ENCODE results near the gene CHRM4.

The CHRM4 gene

DNA sequence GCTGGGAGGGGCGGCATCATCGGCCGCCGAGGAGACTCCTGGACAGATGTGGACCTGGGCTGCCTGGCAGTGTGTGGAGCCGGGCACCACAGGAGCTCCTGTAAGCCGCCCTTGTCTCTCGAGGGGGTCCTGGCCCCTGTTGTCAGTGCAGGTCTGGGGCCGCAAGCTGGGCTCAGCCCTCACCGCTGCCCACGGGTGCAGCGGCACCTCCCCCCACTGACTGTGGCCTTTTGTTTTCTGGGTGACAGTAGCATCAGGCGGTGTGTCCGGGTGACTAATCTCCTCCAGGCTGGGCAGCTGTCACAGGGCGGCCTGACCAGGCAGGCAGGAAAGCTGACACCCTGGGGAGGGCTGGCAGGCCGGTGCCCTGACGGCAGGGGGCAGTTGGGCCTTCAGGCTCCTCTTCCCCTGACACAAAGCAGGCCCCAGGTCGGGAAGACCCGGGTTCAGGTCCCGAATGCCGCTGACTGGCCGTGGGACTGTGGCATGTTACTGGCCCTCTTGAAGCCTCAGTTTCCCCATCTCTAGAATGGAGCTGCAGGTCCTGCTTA, 28.0 kb downstream of the CHRM4 start:
- TF ChIP-seq, protein P1, sequence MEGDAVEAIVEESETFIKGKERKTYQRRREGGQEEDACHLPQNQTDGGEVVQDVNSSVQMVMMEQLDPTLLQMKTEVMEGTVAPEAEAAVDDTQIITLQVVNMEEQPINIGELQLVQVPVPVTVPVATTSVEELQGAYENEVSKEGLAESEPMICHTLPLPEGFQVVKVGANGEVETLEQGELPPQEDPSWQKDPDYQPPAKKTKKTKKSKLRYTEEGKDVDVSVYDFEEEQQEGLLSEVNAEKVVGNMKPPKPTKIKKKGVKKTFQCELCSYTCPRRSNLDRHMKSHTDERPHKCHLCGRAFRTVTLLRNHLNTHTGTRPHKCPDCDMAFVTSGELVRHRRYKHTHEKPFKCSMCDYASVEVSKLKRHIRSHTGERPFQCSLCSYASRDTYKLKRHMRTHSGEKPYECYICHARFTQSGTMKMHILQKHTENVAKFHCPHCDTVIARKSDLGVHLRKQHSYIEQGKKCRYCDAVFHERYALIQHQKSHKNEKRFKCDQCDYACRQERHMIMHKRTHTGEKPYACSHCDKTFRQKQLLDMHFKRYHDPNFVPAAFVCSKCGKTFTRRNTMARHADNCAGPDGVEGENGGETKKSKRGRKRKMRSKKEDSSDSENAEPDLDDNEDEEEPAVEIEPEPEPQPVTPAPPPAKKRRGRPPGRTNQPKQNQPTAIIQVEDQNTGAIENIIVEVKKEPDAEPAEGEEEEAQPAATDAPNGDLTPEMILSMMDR (IDR thresholded peaks at IDR 0.05), result no peak
- no peak for TF ChIP-seq ZFX (IDR thresholded peaks at IDR 0.05; ENCODE audit: borderline replicate concordance)

DNA sequence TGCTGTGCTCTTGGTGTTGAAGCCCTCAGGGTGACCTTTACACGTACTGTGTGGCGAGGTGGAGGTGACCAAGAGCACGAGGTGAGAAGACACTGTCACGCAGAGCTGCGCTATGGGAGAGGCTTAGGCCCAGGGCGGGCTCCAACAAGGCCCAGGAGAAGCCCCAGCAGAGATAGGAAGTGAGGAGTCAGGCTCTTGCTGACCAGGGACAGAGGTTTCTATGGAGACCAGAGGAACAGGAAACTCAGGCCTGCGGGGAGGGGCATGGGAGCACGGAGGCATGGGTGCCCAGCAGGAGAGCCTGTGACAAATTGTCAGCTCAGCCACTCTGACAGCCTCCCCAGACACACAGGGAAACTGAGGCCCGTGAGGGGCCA, 28.6 kb downstream of the CHRM4 start:
- peak overlapping the region; percentile 12; the same call in 1 of the 2 replicates for H3K27ac ChIP-seq
- TF ChIP-seq ZFX (IDR thresholded peaks at IDR 0.05; ENCODE audit: borderline replicate concordance), result no peak
- TF ChIP-seq, protein P1 (IDR thresholded peaks at IDR 0.05), result no peak

More for the DNA sequence above, 28.0 kb downstream of the CHRM4 start:
- H3K27ac ChIP-seq, result no peak overlapping the region

DNA sequence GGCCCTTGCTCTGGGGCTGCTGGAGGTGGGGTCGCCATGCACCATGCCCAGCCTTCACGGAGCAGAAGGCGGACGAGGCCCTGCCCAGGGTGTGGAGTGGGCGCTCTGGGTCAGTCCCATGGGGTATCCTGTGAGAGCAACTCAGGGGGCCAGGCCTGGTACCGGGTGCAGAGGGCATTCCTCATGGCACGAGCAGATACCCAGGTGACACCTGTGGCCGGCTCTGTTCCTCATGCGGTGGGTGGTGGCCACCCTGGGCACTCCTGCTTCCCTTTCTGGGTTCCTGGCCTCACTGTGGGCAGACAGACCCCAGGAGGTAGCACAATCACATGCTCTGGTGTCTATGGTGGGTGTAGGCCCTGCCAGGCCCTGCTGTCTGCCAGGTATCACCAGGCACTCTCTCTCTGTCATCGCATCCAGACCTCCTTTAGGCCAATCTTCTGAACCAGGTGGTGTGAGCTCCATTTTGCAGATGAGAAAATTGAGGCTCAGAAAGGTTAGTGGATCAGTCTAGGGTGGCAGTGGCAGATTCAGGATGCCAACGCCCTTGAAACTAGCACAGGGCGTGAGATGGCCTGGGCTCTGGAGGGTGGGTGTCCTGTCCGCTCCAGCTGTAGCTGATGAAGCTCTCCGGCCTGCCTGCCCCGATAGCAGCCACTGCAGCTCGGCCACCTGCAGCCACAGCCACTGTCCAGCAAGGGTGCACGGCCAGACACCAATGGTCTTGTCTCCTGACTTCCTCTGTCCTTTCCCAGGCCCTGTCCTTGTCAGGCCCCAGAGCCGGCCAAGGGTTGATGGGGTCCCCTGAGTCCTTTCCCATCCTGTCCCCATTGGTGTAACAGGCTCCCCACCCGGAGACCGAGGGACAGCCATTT, 29.2 kb downstream of the CHRM4 start:
- peak overlapping the region; percentile 12; the same call in 1 of the 2 replicates for H3K27ac ChIP-seq
- TF ChIP-seq ZFX (IDR thresholded peaks at IDR 0.05; ENCODE audit: borderline replicate concordance), result no peak
- TF ChIP-seq, protein P1 (IDR thresholded peaks at IDR 0.05), result no peak

DNA sequence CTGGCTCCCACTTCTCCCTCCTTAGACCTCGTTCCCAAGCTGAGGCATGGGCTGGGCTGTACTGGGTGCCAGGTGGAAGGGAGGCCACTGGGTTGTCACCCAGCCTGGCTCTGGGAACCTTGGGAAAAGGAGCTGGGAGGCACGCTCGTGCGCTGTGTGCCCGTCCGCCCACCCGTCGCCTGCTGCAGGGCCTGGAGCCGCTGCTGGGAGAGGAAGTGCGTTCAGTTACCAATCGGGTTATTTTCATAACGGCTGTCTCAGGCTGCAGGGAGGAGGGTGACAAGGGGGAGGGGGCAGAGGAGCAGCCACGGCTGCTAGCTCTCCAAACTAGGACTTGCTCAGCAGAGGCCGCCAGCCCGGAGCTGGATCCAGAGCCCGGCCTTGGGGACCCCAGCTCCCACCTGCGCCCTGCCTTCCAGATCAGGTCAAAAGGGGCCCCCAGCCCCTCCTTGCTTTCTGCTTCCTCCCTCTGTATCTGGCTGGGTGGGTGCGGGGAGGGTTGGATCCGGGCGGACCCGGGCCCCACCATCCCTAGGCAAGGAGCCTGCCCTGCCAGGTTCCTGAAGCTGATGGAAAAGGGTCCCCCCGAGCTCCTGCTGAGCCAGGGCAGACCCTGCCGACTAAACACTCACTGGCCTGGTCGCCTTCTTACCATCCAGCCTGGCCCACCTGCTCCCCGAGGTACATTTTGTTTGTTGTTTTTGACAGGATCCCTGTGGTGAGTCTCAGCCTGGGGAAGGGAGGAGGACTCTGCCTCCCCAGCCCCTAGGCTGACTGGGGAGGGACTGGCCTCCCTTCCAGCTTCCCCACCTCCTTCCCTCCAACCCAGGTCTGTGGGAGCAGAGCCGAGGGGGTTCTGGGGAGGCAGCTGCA, 30.1 kb downstream of the CHRM4 start:
- H3K27ac ChIP-seq, result no peak overlapping the region
- no peak for TF ChIP-seq ZFX (IDR thresholded peaks at IDR 0.05; ENCODE audit: borderline replicate concordance)
- TF ChIP-seq, protein P1 (IDR thresholded peaks at IDR 0.05), result no peak

DNA sequence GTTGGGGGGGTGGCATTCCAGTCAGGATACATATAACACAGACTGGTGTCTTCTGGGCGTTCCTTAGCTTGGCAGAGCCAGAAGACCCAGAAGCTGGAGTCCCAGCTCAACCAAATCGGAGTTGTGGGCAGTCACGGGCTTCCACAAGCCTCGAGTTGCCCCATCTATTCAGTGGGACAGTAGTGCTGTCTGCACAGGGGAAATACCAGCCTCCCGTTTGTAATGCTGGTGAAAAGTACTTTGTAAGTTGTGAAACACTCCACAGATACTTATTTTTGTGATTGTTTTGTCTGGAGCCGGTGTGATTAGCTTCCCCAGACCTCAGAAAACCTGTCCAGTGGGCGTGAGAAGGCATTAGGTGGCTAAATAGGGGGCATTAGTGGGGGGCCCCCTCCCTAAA, 30.7 kb downstream of the CHRM4 start:
- no peak for TF ChIP-seq ZFX (IDR thresholded peaks at IDR 0.05; ENCODE audit: borderline replicate concordance)
- TF ChIP-seq, protein P1 (IDR thresholded peaks at IDR 0.05), result no peak
- H3K27ac ChIP-seq, result no peak overlapping the region

DNA sequence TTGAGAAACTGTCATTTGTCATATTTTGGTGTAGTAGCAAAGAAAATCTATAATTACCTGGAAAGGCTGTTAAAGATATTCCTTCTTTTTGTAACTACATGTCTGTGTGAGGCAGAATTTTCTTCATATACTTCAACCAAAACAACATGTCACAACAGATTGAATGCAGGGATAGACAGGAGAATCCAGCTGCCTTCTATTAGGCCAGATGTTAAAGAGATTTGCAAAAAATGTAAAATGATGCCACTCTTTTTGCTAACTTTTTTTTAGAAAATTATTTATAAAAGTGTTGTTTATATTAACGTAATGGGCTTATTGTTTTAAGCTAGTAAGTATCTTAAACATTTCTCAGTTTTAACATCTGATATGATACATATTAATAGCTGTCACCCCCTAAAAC, 31.6 kb downstream of the CHRM4 start:
- H3K27ac ChIP-seq, result no peak overlapping the region

More for the DNA sequence above, 31.6 kb downstream of the CHRM4 start:
- TF ChIP-seq, protein P1 (IDR thresholded peaks at IDR 0.05), result no peak
- TF ChIP-seq ZFX (IDR thresholded peaks at IDR 0.05; ENCODE audit: borderline replicate concordance), result no peak

All from 22Rv1 (cell line).